ENCODE data around the gene NFATC1.
A peak's percentile ranks its signal among the peaks of the same experiment; 100 is the strongest.

Gene NFATC1

GRCh38 chr18:79507546-79508480 lies 112.1 kb downstream of the NFATC1 start:
- no peak for DNase-seq (ENCODE audit: low read depth in 2 of 2)

- no peak for DNase-seq (ENCODE audit: low read depth in 2 of 2)
Observed at GRCh38 chr18:79508565-79509535, 113.1 kb downstream of the NFATC1 start.

GRCh38 chr18:79509536-79509930 lies 113.8 kb downstream of the NFATC1 start:
- no peak for DNase-seq (ENCODE audit: low read depth in 2 of 2)

GRCh38 chr18:79510046-79510685 lies 114.4 kb downstream of the NFATC1 start:
- no peak for DNase-seq (ENCODE audit: low read depth in 2 of 2)

- DNase-seq (ENCODE audit: low read depth in 2 of 2): no peak
Observed at GRCh38 chr18:79510731-79511241, 115.1 kb downstream of the NFATC1 start.

- DNase-seq (ENCODE audit: low read depth in 2 of 2): no peak
Observed at GRCh38 chr18:79511271-79511670, 115.5 kb downstream of the NFATC1 start.

- DNase-seq (ENCODE audit: low read depth in 2 of 2): no peak
Observed at GRCh38 chr18:79511671-79512301, 116.1 kb downstream of the NFATC1 start.

- no peak for DNase-seq (ENCODE audit: low read depth in 2 of 2)
Observed at GRCh38 chr18:79512461-79513380, 117.0 kb downstream of the NFATC1 start.

- DNase-seq (ENCODE audit: low read depth in 2 of 2): no peak
Observed at GRCh38 chr18:79513381-79514081, 117.8 kb downstream of the NFATC1 start.

GRCh38 chr18:79515331-79515730 lies 119.6 kb downstream of the NFATC1 start:
- no peak for DNase-seq (ENCODE audit: low read depth in 2 of 2)

GRCh38 chr18:79515944-79516351 lies 120.2 kb downstream of the NFATC1 start:
- no peak for DNase-seq (ENCODE audit: low read depth in 2 of 2)

- DNase-seq (ENCODE audit: low read depth in 2 of 2): no peak
Observed at GRCh38 chr18:79516441-79516931, 120.8 kb downstream of the NFATC1 start.

- DNase-seq (ENCODE audit: low read depth in 2 of 2): peak in 1 of 2 experiments; percentile 50
Observed at GRCh38 chr18:79517341-79517740, 121.6 kb downstream of the NFATC1 start.

- no peak for DNase-seq (ENCODE audit: low read depth in 2 of 2)
Observed at GRCh38 chr18:79518028-79518682, 122.4 kb downstream of the NFATC1 start.

GRCh38 chr18:79518683-79519128 lies 123.0 kb downstream of the NFATC1 start:
- no peak for DNase-seq (ENCODE audit: low read depth in 2 of 2)

GRCh38 chr18:79519751-79520477 lies 124.2 kb downstream of the NFATC1 start:
- DNase-seq (ENCODE audit: low read depth in 2 of 2): peak in 1 of 2 experiments; percentile 46

GRCh38 chr18:79520478-79521390 lies 125.0 kb downstream of the NFATC1 start:
- no peak for DNase-seq (ENCODE audit: low read depth in 2 of 2)
